NCI-H446 treated with DMSO at 0.1 percent for 48 hours (cell line): Measurements from ENCODE around the gene TUT4.

Experiments used
- DNase-seq: peaks from one replicate; lab custom pipeline; 2025; lab: John Stamatoyannopoulos, UW

TUT4 gene

GRCh38 chr1:52469108-52469507, 83.8 kb downstream of the TUT4 start:
- DNase-seq, result no peak

- DNase-seq, result no peak
Observed at GRCh38 chr1:52463891-52464290, 89.0 kb downstream of the TUT4 start.

- DNase-seq, result no peak
Observed at GRCh38 chr1:52461821-52462220, 91.1 kb downstream of the TUT4 start.

- DNase-seq, result no peak
Observed at GRCh38 chr1:52460694-52461093, 92.2 kb downstream of the TUT4 start.

- DNase-seq, result no peak
Observed at GRCh38 chr1:52455686-52456085, 97.2 kb downstream of the TUT4 start.

- DNase-seq, result no peak
Observed at GRCh38 chr1:52454779-52455178, 98.1 kb downstream of the TUT4 start.

- no peak for DNase-seq
Observed at GRCh38 chr1:52454127-52454526, 98.8 kb downstream of the TUT4 start.

GRCh38 chr1:52444463-52444862, 108.4 kb downstream of the TUT4 start:
- no peak for DNase-seq

- no peak for DNase-seq
Observed at GRCh38 chr1:52439976-52440375, 112.9 kb downstream of the TUT4 start.

GRCh38 chr1:52436817-52437216, 116.1 kb downstream of the TUT4 start:
- no peak for DNase-seq

- DNase-seq, result no peak
Observed at GRCh38 chr1:52435650-52436049, 117.2 kb downstream of the TUT4 start.

- DNase-seq, result no peak
Observed at GRCh38 chr1:52435211-52435610, 117.7 kb downstream of the TUT4 start.

- no peak for DNase-seq
Observed at GRCh38 chr1:52432807-52433206, 120.1 kb downstream of the TUT4 start.

GRCh38 chr1:52427152-52427551, 125.7 kb downstream of the TUT4 start:
- DNase-seq, result no peak

- DNase-seq, result no peak
Observed at GRCh38 chr1:52426371-52426770, 126.5 kb downstream of the TUT4 start.

- DNase-seq, result no peak
Observed at GRCh38 chr1:52424813-52425212, 128.1 kb downstream of the TUT4 start.

GRCh38 chr1:52424231-52424636, 128.7 kb downstream of the TUT4 start:
- DNase-seq, result no peak

- no peak for DNase-seq
Observed at GRCh38 chr1:52423771-52424170, 129.1 kb downstream of the TUT4 start.

GRCh38 chr1:52423055-52423454, 129.8 kb downstream of the TUT4 start:
- DNase-seq, result no peak

- no peak for DNase-seq
Observed at GRCh38 chr1:52420713-52421112, 132.2 kb downstream of the TUT4 start.

- no peak for DNase-seq
Observed at GRCh38 chr1:52416811-52417210, 136.1 kb downstream of the TUT4 start.

- DNase-seq, result no peak
Observed at GRCh38 chr1:52414942-52415341, 137.9 kb downstream of the TUT4 start.

GRCh38 chr1:52413410-52413989, 139.4 kb downstream of the TUT4 start:
- no peak for DNase-seq

- no peak for DNase-seq
Observed at GRCh38 chr1:52404975-52405338, 147.9 kb downstream of the TUT4 start.
